Neuronal stem cell (in vitro differentiated cells): Measurements from ENCODE around the gene PCNX1.
A peak's percentile ranks its signal among the peaks of the same experiment; 100 is the strongest.

Source experiments
- DNase-seq: peaks from one replicate; pipeline ENCODE4 v3.0.0-alpha.2; 2013; ENCODE audit warnings: low spot score
- H2AFZ ChIP-seq: one replicate; pipeline ENCODE4 v1.6.1; 2013; ENCODE audit warnings: mild to moderate bottlenecking, low read length, inconsistent platforms
- H2AK5ac ChIP-seq: 2 replicates; pipeline ENCODE4 v1.6.1; 2013; ENCODE audit warnings: low read depth, mild to moderate bottlenecking, inconsistent platforms, low read length, moderate library complexity, mixed read lengths
- H2BK120ac ChIP-seq: 2 replicates; pipeline ENCODE4 v1.6.1; 2013; ENCODE audit warnings: low read depth, mild to moderate bottlenecking, inconsistent platforms, low read length, moderate library complexity, mixed read lengths
- H2BK12ac ChIP-seq: one replicate; pipeline ENCODE4 v1.6.1; 2013; ENCODE audit warnings: low read length, inconsistent platforms
- H2BK15ac ChIP-seq: 2 replicates; pipeline ENCODE4 v1.6.1; 2013; ENCODE audit warnings: mild to moderate bottlenecking, low read length, inconsistent platforms, mixed read lengths
- H2BK5ac ChIP-seq: one replicate; pipeline ENCODE4 v1.6.1; 2013; ENCODE audit warnings: inconsistent platforms, mild to moderate bottlenecking, low read length, moderate library complexity
- H3K14ac ChIP-seq: one replicate; pipeline ENCODE4 v1.6.1; 2013; ENCODE audit warnings: low read length, inconsistent platforms
- H3K18ac ChIP-seq: 2 replicates; pipeline ENCODE4 v1.6.1; 2013; ENCODE audit warnings: low read length, inconsistent platforms
- H3K23ac ChIP-seq: 2 replicates; pipeline ENCODE4 v1.6.1; 2013; ENCODE audit warnings: low read depth, mild to moderate bottlenecking, mixed read lengths, low read length, inconsistent platforms; ENCODE audit not compliant: poor library complexity
- H3K27ac ChIP-seq: replicated peaks from 3 replicates; pipeline ENCODE4 v1.5.1; 2013; ENCODE audit warnings: low read length, inconsistent platforms
- H3K27me3 ChIP-seq, 3 experiments: 2 replicates each; pipeline ENCODE4 v1.6.1; 2013; ENCODE audit warnings: low read length in 3 of 3, mild to moderate bottlenecking in 2 of 3, inconsistent platforms in 1 of 3, low read depth in 1 of 3, mixed read lengths in 1 of 3, moderate library complexity in 1 of 3; ENCODE audit not compliant: control insufficient read depth in 3 of 3, insufficient read depth in 3 of 3
- H3K36me3 ChIP-seq, 2 donors: replicated peaks in 1 of 2; 2 replicates each; pipeline ENCODE4 v1.6.1; 2013; ENCODE audit warnings: low read length in 2 of 2; ENCODE audit not compliant: control insufficient read depth in 2 of 2, insufficient read depth in 2 of 2
- H3K4ac ChIP-seq: 2 replicates; pipeline ENCODE4 v1.6.1; 2013; ENCODE audit warnings: inconsistent platforms, mild to moderate bottlenecking, low read length, moderate library complexity
- H3K4me1 ChIP-seq, 2 donors: 1 replicate in 1 of 2; 2 replicates in 1 of 2; pipeline ENCODE4 v1.6.1; 2013; ENCODE audit warnings: low read length in 2 of 2, low read depth in 1 of 2; ENCODE audit not compliant: control insufficient read depth in 2 of 2, insufficient read depth in 1 of 2
- H3K4me2 ChIP-seq: one replicate; pipeline ENCODE4 v1.6.1; 2013; ENCODE audit warnings: mild to moderate bottlenecking, low read length, inconsistent platforms; ENCODE audit not compliant: insufficient read depth, poor library complexity, severe bottlenecking
- H3K4me3 ChIP-seq, 2 donors: 2 replicates each; pipeline ENCODE4 v1.5.1; 2013; ENCODE audit warnings: low read length in 2 of 2, mild to moderate bottlenecking in 2 of 2, inconsistent platforms in 1 of 2, moderate library complexity in 1 of 2
- H3K79me1 ChIP-seq: one replicate; pipeline ENCODE4 v1.6.1; 2013; ENCODE audit warnings: low read depth, mild to moderate bottlenecking, inconsistent platforms, low read length, moderate library complexity
- H3K9ac ChIP-seq: one replicate; pipeline ENCODE4 v1.6.1; 2013; ENCODE audit warnings: mild to moderate bottlenecking, low read depth, low read length, inconsistent platforms; ENCODE audit not compliant: poor library complexity
- H3K9me3 ChIP-seq, 2 donors: replicated peaks in 1 of 2; 2 replicates each; pipeline versions ENCODE3 to v1.6.1; 2013; ENCODE audit warnings: low read length in 2 of 2, mild to moderate bottlenecking in 2 of 2, inconsistent platforms in 1 of 2, low read depth in 1 of 2, mixed read lengths in 1 of 2, moderate library complexity in 1 of 2; ENCODE audit not compliant: control insufficient read depth in 2 of 2, insufficient read depth in 1 of 2
- H4K8ac ChIP-seq: one replicate; pipeline ENCODE4 v1.6.1; 2013; ENCODE audit warnings: low read depth, mild to moderate bottlenecking, inconsistent platforms, low read length, moderate library complexity
- H4K91ac ChIP-seq: one replicate; pipeline ENCODE4 v1.6.1; 2013; ENCODE audit warnings: low read length, low read depth, mild to moderate bottlenecking, inconsistent platforms; ENCODE audit not compliant: poor library complexity
- WGBS, 2 donors: extraction: QIAGEN DNeasy Blood & Tissue Kit; methylation state at CpG; one replicate each; pipeline ENCODE4 v1.1.7; 2013; ENCODE audit warnings: missing lambda C conversion rate in 2 of 2, mixed read lengths in 1 of 2; ENCODE audit not compliant: insufficient read length in 2 of 2, insufficient replicate concordance in 1 of 2; ENCODE audit errors: extremely low coverage in 2 of 2; 5-methylcytosine and 5-hydroxymethylcytosine counted together

The PCNX1 gene

GRCh38 chr14:70871001-70871400 is 36.3 kb upstream of the PCNX1 start:
- no peak overlapping the region for H2AK5ac ChIP-seq
- peaks cover 10 to 19% of the 10 kb centered on the region in 2 donors for H3K9me3 ChIP-seq
- no peak overlapping the region for H3K14ac ChIP-seq
- H3K27me3 ChIP-seq, result peaks cover 0 to 3% (median 0%) of the 10 kb centered on the region in 3 experiments
- H3K4me1 ChIP-seq, result no peaks in the 10 kb centered on the region
- H2BK5ac ChIP-seq, result no peak overlapping the region
- no peak overlapping the region for H2BK120ac ChIP-seq
- H3K4me3 ChIP-seq, result no peak overlapping the region
- H4K8ac ChIP-seq, result no peak overlapping the region
- no peak overlapping the region for H4K91ac ChIP-seq
- no peak overlapping the region for H3K4me2 ChIP-seq
- no peak overlapping the region for H2AFZ ChIP-seq
- no CpG with 5 or more reads among the region's 1 CpG for WGBS, 2 donors
- H3K27ac ChIP-seq, result no peak overlapping the region
- DNase-seq, result no peak
- H3K79me1 ChIP-seq, result no peaks in the 10 kb centered on the region
- H3K23ac ChIP-seq, result no peak overlapping the region
- H3K36me3 ChIP-seq, result no peaks in the 10 kb centered on the region
- no peak overlapping the region for H2BK12ac ChIP-seq
- no peak overlapping the region for H3K18ac ChIP-seq
- H2BK15ac ChIP-seq, result no peak overlapping the region
- H3K4ac ChIP-seq, result no peak overlapping the region
- H3K9ac ChIP-seq, result no peak overlapping the region

- H3K27me3 ChIP-seq, result peaks cover 0 to 3% (median 0%) of the 10 kb centered on the region in 3 experiments
- no peak overlapping the region for H2BK120ac ChIP-seq
- no peaks in the 10 kb centered on the region for H3K79me1 ChIP-seq
- H2BK12ac ChIP-seq, result no peak overlapping the region
- H2BK15ac ChIP-seq, result no peak overlapping the region
- H3K9me3 ChIP-seq, result peaks cover 9 to 18% of the 10 kb centered on the region in 2 donors
- no peak for DNase-seq
- H3K4me2 ChIP-seq, result no peak overlapping the region
- H3K23ac ChIP-seq, result no peak overlapping the region
- H3K27ac ChIP-seq, result no peak overlapping the region
- no peak overlapping the region for H3K9ac ChIP-seq
- no peaks in the 10 kb centered on the region for H3K36me3 ChIP-seq
- no peak overlapping the region for H4K91ac ChIP-seq
- no CpG with 5 or more reads among the region's 10 CpGs for WGBS, 2 donors
- no peak overlapping the region for H2BK5ac ChIP-seq
- no peak overlapping the region for H3K4me3 ChIP-seq
- no peak overlapping the region for H4K8ac ChIP-seq
- H3K4me1 ChIP-seq, result no peaks in the 10 kb centered on the region
- H3K14ac ChIP-seq, result no peak overlapping the region
- no peak overlapping the region for H2AK5ac ChIP-seq
- peak overlapping the region; percentile 42 for H3K18ac ChIP-seq
- H2AFZ ChIP-seq, result no peak overlapping the region
- H3K4ac ChIP-seq, result no peak overlapping the region
Observed at GRCh38 chr14:70871863-70872677, 35.2 kb upstream of the PCNX1 start.

GRCh38 chr14:70872678-70873020 is 34.6 kb upstream of the PCNX1 start:
- no peak overlapping the region for H3K9ac ChIP-seq
- no peak overlapping the region for H2AFZ ChIP-seq
- no peak overlapping the region for H2BK15ac ChIP-seq
- no peak overlapping the region for H4K8ac ChIP-seq
- H3K36me3 ChIP-seq, result no peaks in the 10 kb centered on the region
- H3K4me1 ChIP-seq, result no peaks in the 10 kb centered on the region
- peaks cover 0 to 3% (median 0%) of the 10 kb centered on the region in 3 experiments for H3K27me3 ChIP-seq
- H3K27ac ChIP-seq, result no peak overlapping the region
- DNase-seq, result no peak
- no peak overlapping the region for H3K23ac ChIP-seq
- no peak overlapping the region for H2BK5ac ChIP-seq
- no CpG with 5 or more reads among the region's 1 CpG for WGBS, 2 donors
- H3K4ac ChIP-seq, result no peak overlapping the region
- H3K4me3 ChIP-seq, result no peak overlapping the region
- H2AK5ac ChIP-seq, result no peak overlapping the region
- no peak overlapping the region for H4K91ac ChIP-seq
- H3K18ac ChIP-seq, result no peak overlapping the region
- H3K14ac ChIP-seq, result no peak overlapping the region
- H3K4me2 ChIP-seq, result no peak overlapping the region
- no peak overlapping the region for H2BK12ac ChIP-seq
- no peaks in the 10 kb centered on the region for H3K79me1 ChIP-seq
- peaks cover 9 to 17% of the 10 kb centered on the region in 2 donors for H3K9me3 ChIP-seq
- no peak overlapping the region for H2BK120ac ChIP-seq

- no peak overlapping the region for H3K18ac ChIP-seq
- no peak overlapping the region for H3K23ac ChIP-seq
- H3K36me3 ChIP-seq, result no peaks in the 10 kb centered on the region
- H2BK15ac ChIP-seq, result no peak overlapping the region
- DNase-seq, result no peak
- H2BK120ac ChIP-seq, result no peak overlapping the region
- no peak overlapping the region for H3K14ac ChIP-seq
- no peaks in the 10 kb centered on the region for H3K79me1 ChIP-seq
- no peak overlapping the region for H4K8ac ChIP-seq
- no CpG with 5 or more reads among the region's 4 CpGs for WGBS, 2 donors
- H3K27me3 ChIP-seq, result peaks cover 0 to 3% (median 0%) of the 10 kb centered on the region in 3 experiments
- no peak overlapping the region for H2BK12ac ChIP-seq
- no peak overlapping the region for H3K4me3 ChIP-seq
- no peak overlapping the region for H3K4ac ChIP-seq
- no peak overlapping the region for H3K9ac ChIP-seq
- no peak overlapping the region for H4K91ac ChIP-seq
- H2AFZ ChIP-seq, result no peak overlapping the region
- peaks cover 9 to 17% of the 10 kb centered on the region in 2 donors for H3K9me3 ChIP-seq
- H3K4me2 ChIP-seq, result no peak overlapping the region
- H2BK5ac ChIP-seq, result no peak overlapping the region
- no peak overlapping the region for H2AK5ac ChIP-seq
- H3K4me1 ChIP-seq, result no peaks in the 10 kb centered on the region
- no peak overlapping the region for H3K27ac ChIP-seq
Observed at GRCh38 chr14:70873627-70874026, 33.6 kb upstream of the PCNX1 start.
